Omental fat pad (tissue), 4 donors: Measurements from ENCODE around the gene LMBR1L. TPM values are rescaled to one million over a fixed set of nuclear protein-coding genes. Genes with fewer than 3 reads are reported as not detected.
A peak's percentile ranks its signal among the peaks of the same experiment; 100 is the strongest.

Experiments
- ATAC-seq: fragments of 150-250 bp; one replicate; pipeline ENCODE4 v1.9.1; 2016; ENCODE audit warnings: mild to moderate bottlenecking, moderate library complexity; ENCODE audit not compliant: low FRiP score
- DNase-seq: peaks from one replicate; pipeline ENCODE4 v3.0.0-alpha.2; 2019; ENCODE audit warnings: low spot score
- total RNA-seq, 4 donors: library from RNA; depleted of rRNA; stranded (reverse); fragments of >200 nt; gene quantifications; one replicate each; pipeline ENCODE4 v1.1.0, GENCODE V29; 2016
- TF ChIP-seq, protein P1 (sequence below), 3 donors: fragments of 450-650 bp; IDR thresholded peaks; one replicate each; pipeline ENCODE4 v1.5.1; 2016 to 2017; ENCODE audit warnings: antibody characterized with exemption in 3 of 3, mild to moderate bottlenecking in 3 of 3, moderate library complexity in 2 of 3

Gene LMBR1L, protein sequence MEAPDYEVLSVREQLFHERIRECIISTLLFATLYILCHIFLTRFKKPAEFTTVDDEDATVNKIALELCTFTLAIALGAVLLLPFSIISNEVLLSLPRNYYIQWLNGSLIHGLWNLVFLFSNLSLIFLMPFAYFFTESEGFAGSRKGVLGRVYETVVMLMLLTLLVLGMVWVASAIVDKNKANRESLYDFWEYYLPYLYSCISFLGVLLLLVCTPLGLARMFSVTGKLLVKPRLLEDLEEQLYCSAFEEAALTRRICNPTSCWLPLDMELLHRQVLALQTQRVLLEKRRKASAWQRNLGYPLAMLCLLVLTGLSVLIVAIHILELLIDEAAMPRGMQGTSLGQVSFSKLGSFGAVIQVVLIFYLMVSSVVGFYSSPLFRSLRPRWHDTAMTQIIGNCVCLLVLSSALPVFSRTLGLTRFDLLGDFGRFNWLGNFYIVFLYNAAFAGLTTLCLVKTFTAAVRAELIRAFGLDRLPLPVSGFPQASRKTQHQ
- 10 to 100 TPM; 23.2 to 68.4 (median 37.8) TPM for total RNA-seq

DNA sequence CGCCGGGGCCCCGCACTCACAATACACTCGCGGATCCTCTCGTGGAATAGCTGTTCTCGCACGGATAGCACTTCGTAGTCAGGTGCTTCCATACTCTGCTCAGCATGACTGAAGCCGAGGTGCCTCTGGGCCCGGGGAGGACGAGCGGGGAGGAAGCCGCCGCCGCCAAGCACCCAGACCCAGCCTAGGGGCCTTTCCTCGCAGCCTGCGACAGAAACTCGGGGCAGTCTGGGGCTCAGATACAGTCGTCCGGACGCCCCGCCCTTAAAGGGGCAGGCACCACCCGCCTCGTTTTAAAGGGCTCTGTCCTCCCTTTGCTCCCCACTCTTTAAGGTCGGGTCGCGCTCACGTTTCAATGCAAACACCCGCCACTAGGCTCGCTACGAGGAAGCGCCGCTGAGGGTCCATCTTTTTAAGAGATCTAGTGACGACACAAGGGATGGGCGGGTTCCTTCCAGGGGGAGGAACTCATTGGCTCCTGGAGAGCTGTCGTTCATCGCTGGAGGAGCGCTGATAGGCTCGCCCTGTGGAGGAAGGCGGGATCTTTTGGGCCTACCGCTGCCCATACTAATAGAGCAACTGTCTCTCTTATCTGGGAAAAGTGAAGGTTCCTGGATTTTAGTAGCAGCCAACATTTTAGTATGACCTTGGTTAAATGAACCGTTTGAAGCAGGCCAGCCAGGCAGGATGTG is at the start of gene LMBR1L:
TSS of gene LMBR1L (minus strand) at position 384 of the 692 bp plus-strand sequence. CDS start at position 92, 292 bp downstream.
- DNase-seq (peak; percentile 84), ATAC-seq (peak; percentile 95)
- TF ChIP-seq, protein P1, sequence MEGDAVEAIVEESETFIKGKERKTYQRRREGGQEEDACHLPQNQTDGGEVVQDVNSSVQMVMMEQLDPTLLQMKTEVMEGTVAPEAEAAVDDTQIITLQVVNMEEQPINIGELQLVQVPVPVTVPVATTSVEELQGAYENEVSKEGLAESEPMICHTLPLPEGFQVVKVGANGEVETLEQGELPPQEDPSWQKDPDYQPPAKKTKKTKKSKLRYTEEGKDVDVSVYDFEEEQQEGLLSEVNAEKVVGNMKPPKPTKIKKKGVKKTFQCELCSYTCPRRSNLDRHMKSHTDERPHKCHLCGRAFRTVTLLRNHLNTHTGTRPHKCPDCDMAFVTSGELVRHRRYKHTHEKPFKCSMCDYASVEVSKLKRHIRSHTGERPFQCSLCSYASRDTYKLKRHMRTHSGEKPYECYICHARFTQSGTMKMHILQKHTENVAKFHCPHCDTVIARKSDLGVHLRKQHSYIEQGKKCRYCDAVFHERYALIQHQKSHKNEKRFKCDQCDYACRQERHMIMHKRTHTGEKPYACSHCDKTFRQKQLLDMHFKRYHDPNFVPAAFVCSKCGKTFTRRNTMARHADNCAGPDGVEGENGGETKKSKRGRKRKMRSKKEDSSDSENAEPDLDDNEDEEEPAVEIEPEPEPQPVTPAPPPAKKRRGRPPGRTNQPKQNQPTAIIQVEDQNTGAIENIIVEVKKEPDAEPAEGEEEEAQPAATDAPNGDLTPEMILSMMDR (IDR thresholded peaks at IDR 0.05): peak in 1 of 3 donors; percentile 32

- ATAC-seq: no peak
- TF ChIP-seq, protein P1 (IDR thresholded peaks at IDR 0.05): no peak
Measured at GRCh38 chr12:49160399-49160798, 49.8 kb upstream of the LMBR1L start.

DNA sequence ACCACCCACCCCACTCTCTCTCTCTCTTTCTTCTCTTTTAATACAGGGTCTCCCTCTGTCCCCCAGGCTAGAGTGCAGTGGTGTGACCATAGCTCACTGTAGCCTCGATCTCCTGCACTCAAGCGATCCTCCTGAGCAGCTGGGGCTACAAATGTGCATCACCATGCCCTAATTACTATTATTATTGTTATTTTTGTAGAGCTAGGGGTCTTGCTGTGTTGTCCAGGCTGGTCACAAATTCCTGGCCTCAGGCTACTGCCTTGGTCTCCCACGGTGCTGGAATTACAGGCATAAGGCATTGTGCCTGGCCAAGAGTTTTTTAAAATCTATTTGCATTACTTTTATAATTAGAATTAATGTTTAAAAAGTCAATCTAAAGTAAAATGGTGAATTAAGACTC is 43.6 kb upstream of the LMBR1L start:
- TF ChIP-seq, protein P1 (IDR thresholded peaks at IDR 0.05): no peak
- ATAC-seq: no peak
- no peak for DNase-seq

More at GRCh38 chr12:49160399-49160798, 49.8 kb upstream of the LMBR1L start:
- no peak for DNase-seq

DNA sequence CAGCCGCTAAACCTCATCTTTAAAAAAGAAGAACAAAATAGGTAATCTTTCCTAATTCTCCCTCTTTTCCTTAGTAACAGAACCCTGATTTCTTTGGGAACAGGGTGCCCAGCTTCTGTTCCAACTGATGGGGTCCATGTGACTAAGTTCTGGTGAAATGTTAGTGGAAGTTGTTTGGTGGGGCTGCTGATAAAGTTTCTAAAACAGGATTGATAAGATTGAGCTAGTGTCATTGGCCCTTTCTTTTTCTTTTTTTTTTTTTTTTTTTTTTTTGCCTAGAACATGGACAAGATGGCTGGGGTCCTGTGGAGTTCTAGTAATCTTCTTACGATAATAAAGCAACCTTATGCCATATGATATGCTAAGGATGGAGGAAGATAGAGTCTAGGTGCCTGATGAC is 36.7 kb upstream of the LMBR1L start:
- no peak for ATAC-seq
- DNase-seq: no peak
- TF ChIP-seq, protein P1 (IDR thresholded peaks at IDR 0.05): no peak

GRCh38 chr12:49146406-49146805 is 35.8 kb upstream of the LMBR1L start:
- no peak for DNase-seq
- TF ChIP-seq, protein P1 (IDR thresholded peaks at IDR 0.05): no peak
- no peak for ATAC-seq

- DNase-seq (no peak), ATAC-seq (no peak)
- TF ChIP-seq, protein P1 (IDR thresholded peaks at IDR 0.05): no peak
Measured at GRCh38 chr12:49144384-49144783, 33.7 kb upstream of the LMBR1L start.
